ENCODE data around the gene SMIM21. TPM values are rescaled to one million over a fixed set of nuclear protein-coding genes. Genes with fewer than 3 reads are reported as not detected.

SMIM21 gene
- total RNA-seq, 2 experiments from 2014 or later = not detected

GRCh38 chr18:75406491-75407445 is 20.7 kb downstream of the SMIM21 start:
- H3K9me3 Mint-ChIP-seq = no peaks in the 10 kb centered on the region
- H3K36me3 Mint-ChIP-seq = no peaks in the 10 kb centered on the region
- no peak overlapping the region for H3K4me3 Mint-ChIP-seq
- peaks cover 8% of the 10 kb centered on the region for H3K27me3 Mint-ChIP-seq
- no peak overlapping the region for H3K27ac Mint-ChIP-seq
- DNase-seq = no peak
- H3K4me1 Mint-ChIP-seq = peaks cover 8% of the 10 kb centered on the region

DNA sequence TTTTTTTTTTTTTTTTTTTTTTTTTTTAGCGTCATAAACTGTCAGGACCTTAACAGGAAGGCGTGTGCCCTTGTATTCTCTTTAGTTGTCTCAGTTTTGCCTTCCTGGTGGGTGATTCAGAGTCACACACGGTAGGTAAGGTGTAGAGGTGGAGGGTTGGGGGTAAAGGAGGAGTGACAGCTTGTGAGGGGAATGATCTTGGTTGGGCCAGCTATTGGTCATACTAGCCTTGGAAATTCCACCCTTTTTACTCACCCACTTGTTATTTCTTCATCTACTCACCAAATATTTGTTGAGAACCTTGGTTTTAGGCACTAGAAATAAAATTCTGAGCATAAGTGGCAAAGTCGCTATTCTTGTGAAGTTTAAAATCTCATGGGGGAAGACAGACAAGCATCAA is 22.2 kb downstream of the SMIM21 start:
- DNase-seq = no peak
- Mint-ChIP-seq H3K27me3 (peaks cover 8% of the 10 kb centered on the region), H3K4me1 (peaks cover 8% of the 10 kb centered on the region), H3K9me3 (no peaks in the 10 kb centered on the region), H3K36me3 (no peaks in the 10 kb centered on the region), H3K27ac (no peak overlapping the region), H3K4me3 (no peak overlapping the region)

DNA sequence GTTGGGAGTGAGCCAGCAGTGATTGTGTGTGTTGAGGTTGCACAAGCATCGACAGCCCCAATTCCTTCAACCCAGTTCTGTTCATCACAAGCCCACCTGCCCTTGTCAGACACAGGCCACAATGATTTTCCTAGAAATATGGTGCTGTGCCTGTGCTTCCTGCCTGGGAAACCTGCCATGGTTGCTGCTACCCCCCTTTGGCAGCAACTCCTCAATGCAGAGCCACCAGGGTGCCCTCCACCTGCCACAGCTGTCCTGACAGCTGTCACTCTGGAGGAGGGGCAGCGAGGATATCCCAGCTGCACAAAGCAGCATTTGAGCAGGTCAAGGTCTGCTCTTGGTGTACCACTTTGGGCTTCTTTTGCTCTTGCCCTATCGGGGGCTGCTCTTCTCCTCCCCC is 27.1 kb downstream of the SMIM21 start:
- Mint-ChIP-seq H3K27ac (no peak overlapping the region), H3K9me3 (no peaks in the 10 kb centered on the region), H3K4me1 (no peaks in the 10 kb centered on the region), H3K27me3 (peaks cover 15% of the 10 kb centered on the region), H3K36me3 (no peaks in the 10 kb centered on the region), H3K4me3 (no peak overlapping the region)
- no peak for DNase-seq

GRCh38 chr18:75395137-75395536 is 32.4 kb downstream of the SMIM21 start:
- Mint-ChIP-seq H3K27ac (no peak overlapping the region), H3K27me3 (peaks cover 34% of the 10 kb centered on the region), H3K9me3 (no peaks in the 10 kb centered on the region), H3K4me3 (no peak overlapping the region), H3K4me1 (no peaks in the 10 kb centered on the region), H3K36me3 (no peaks in the 10 kb centered on the region)
- DNase-seq = no peak

DNA sequence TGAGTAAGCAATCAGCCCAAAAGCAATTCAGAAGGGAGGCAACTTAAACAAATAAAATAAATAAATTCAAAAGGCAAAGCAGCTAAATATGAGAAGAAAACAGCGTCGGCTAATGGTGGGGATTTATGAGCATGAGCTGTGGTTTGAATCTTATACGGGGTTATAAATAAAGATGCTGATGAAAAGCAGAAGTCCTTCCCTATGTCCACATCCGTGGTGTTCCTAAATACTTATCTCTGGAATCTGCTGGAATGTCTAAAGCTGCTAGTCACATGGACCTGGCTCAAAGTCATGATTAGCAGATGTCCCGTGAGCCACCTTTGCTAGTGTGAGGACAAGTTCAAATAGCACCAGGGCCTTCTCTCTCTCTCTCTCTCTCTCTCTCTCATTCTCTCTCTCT is 33.8 kb downstream of the SMIM21 start:
- Mint-ChIP-seq H3K4me3 (no peak overlapping the region), H3K9me3 (no peaks in the 10 kb centered on the region), H3K27ac (no peak overlapping the region), H3K36me3 (no peaks in the 10 kb centered on the region), H3K27me3 (peaks cover 34% of the 10 kb centered on the region), H3K4me1 (no peaks in the 10 kb centered on the region)
- no peak for DNase-seq

- DNase-seq = no peak
- H3K27ac Mint-ChIP-seq = no peak overlapping the region
- H3K27me3 Mint-ChIP-seq = peaks cover 29% of the 10 kb centered on the region
Observed at GRCh38 chr18:75392226-75392578, 35.3 kb downstream of the SMIM21 start.

GRCh38 chr18:75391279-75392225 is 36.0 kb downstream of the SMIM21 start:
- no peak overlapping the region for H3K27ac Mint-ChIP-seq
- no peak for DNase-seq
- H3K27me3 Mint-ChIP-seq = peaks cover 29% of the 10 kb centered on the region
- no peaks in the 10 kb centered on the region for H3K9me3 Mint-ChIP-seq
- no peaks in the 10 kb centered on the region for H3K36me3 Mint-ChIP-seq
- H3K4me1 Mint-ChIP-seq = no peaks in the 10 kb centered on the region
- H3K4me3 Mint-ChIP-seq = no peak overlapping the region

More at GRCh38 chr18:75392226-75392578, 35.3 kb downstream of the SMIM21 start:
- no peak overlapping the region for H3K4me3 Mint-ChIP-seq
- H3K9me3 Mint-ChIP-seq = no peaks in the 10 kb centered on the region
- no peaks in the 10 kb centered on the region for H3K36me3 Mint-ChIP-seq
- no peaks in the 10 kb centered on the region for H3K4me1 Mint-ChIP-seq

DNA sequence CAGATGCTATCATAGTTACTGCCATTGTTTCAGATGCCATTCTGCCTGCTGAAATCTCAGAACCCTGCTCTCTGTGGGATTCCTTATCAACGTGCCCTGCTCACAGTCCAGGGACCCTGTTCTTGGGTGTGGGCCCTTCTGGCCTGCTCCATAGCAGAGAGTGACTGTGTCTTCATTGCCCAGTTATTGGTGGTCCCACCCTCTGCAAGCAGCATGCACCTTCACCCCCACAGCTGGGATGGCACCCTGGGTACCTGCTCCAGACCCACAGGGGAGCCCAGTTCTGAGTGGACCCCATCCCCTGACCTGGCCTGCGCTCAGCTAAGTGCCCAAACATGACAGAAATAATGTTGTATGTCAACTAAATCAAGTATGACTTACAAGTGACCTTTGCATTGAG is 36.6 kb downstream of the SMIM21 start:
- no peak for DNase-seq
- Mint-ChIP-seq H3K27me3 (peaks cover 36% of the 10 kb centered on the region), H3K4me1 (no peaks in the 10 kb centered on the region), H3K27ac (no peak overlapping the region), H3K4me3 (no peak overlapping the region), H3K9me3 (no peaks in the 10 kb centered on the region), H3K36me3 (no peaks in the 10 kb centered on the region)

DNA sequence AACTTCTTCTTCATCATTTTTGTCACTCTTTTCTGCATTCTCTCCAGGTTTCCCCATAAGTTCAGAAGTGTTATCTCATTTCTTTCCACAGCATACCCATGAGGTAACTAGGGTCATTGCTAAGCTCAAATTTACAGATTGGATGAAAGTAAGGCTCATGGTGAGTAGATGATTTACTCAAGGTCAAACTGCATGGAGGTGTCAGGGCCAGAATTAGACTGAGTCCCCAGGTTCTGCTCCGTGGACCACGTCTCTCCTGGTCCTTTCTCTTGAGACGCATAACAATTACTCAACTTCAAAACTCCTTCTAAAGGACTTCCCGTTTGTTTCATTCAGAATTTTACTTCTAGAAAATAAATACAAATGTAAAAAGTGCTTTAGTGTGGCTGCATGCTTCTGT is 43.4 kb downstream of the SMIM21 start:
- no peak overlapping the region for H3K27ac Mint-ChIP-seq
- H3K4me1 Mint-ChIP-seq = no peaks in the 10 kb centered on the region
- H3K4me3 Mint-ChIP-seq = no peak overlapping the region
- no peaks in the 10 kb centered on the region for H3K9me3 Mint-ChIP-seq
- no peak for DNase-seq
- no peaks in the 10 kb centered on the region for H3K36me3 Mint-ChIP-seq
- peaks cover 21% of the 10 kb centered on the region for H3K27me3 Mint-ChIP-seq

- Mint-ChIP-seq H3K4me1 (no peaks in the 10 kb centered on the region), H3K27ac (no peak overlapping the region)
Observed at GRCh38 chr18:75378376-75379315, 48.9 kb downstream of the SMIM21 start.

GRCh38 chr18:75377926-75378325 is 49.6 kb downstream of the SMIM21 start:
- Mint-ChIP-seq H3K27me3 (peaks cover 6% of the 10 kb centered on the region), H3K27ac (no peak overlapping the region), H3K36me3 (no peaks in the 10 kb centered on the region), H3K9me3 (no peaks in the 10 kb centered on the region), H3K4me3 (no peak overlapping the region), H3K4me1 (no peaks in the 10 kb centered on the region)
- DNase-seq = no peak

More at GRCh38 chr18:75378376-75379315, 48.9 kb downstream of the SMIM21 start:
- no peak overlapping the region for H3K4me3 Mint-ChIP-seq
- no peaks in the 10 kb centered on the region for H3K9me3 Mint-ChIP-seq
- H3K27me3 Mint-ChIP-seq = peaks cover 8% of the 10 kb centered on the region
- no peak for DNase-seq
- H3K36me3 Mint-ChIP-seq = no peaks in the 10 kb centered on the region

DNA sequence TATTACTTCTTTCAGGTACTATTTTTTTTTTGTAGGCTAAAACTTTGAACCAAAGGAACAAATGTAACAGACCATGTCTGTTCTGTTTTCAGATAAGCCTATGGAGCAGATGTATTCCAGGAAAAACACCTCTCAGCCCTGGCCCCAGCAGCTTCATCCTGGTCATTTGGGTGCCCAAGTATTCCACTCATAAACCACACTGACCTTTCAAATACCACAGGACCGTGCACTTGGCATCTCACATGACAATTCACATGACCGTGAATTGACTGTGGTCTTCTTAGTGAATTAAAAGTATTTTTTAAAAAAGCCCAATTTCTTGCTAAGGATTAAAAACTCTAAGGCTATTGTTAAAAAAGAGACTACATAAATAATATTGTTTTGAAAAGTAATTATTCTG is 50.2 kb downstream of the SMIM21 start:
- no peaks in the 10 kb centered on the region for H3K4me1 Mint-ChIP-seq

GRCh38 chr18:75376004-75376403 is 51.5 kb downstream of the SMIM21 start:
- DNase-seq = no peak
- H3K27me3 Mint-ChIP-seq = peaks cover 1% of the 10 kb centered on the region

More for the DNA sequence above, 50.2 kb downstream of the SMIM21 start:
- Mint-ChIP-seq H3K27me3 (peaks cover 5% of the 10 kb centered on the region), H3K4me3 (no peak overlapping the region), H3K36me3 (no peaks in the 10 kb centered on the region), H3K27ac (no peak overlapping the region), H3K9me3 (no peaks in the 10 kb centered on the region)
- no peak for DNase-seq

DNA sequence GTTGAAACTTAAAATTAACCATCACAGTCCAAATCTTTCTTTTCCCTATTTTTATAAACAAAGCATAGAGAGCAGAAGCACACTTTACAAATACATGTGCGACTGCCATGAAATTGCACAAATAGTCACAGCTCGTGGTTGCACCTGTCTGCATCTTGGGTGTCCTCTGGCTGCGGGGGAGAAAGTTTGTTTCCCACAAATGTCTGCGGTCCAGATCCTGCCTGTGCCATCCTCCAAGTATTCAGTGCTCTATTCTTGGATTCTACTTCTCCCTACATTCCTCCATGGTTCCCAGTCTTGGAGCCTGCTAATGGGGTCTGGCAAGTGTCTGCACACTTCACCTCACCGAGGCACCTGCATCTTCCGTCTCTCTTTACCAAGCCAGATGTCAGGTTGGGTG is 52.2 kb downstream of the SMIM21 start:
- Mint-ChIP-seq H3K27me3 (peaks cover 3% of the 10 kb centered on the region), H3K27ac (no peak overlapping the region), H3K36me3 (no peaks in the 10 kb centered on the region), H3K9me3 (no peaks in the 10 kb centered on the region), H3K4me1 (no peaks in the 10 kb centered on the region), H3K4me3 (no peak overlapping the region)
- no peak for DNase-seq

More at GRCh38 chr18:75376004-75376403, 51.5 kb downstream of the SMIM21 start:
- Mint-ChIP-seq H3K27ac (no peak overlapping the region), H3K9me3 (no peaks in the 10 kb centered on the region), H3K4me1 (no peaks in the 10 kb centered on the region), H3K36me3 (no peaks in the 10 kb centered on the region), H3K4me3 (no peak overlapping the region)
